Activated CD4-positive, CD25-positive, alpha-beta regulatory T cell treated with anti-CD3 and anti-CD28 coated beads, Interleukin-2, amount 50 U/mL, for 16 hours (primary cell): ENCODE results near the gene KCNF1.

Source experiments
- DNase-seq: peaks from one replicate; pipeline ENCODE4 v3.0.0-alpha.2; 2020; ENCODE audit warnings: low read depth, low spot score

KCNF1 gene

GRCh38 chr2:10901160-10901939 lies 10.4 kb upstream of the KCNF1 start:
- no peak for DNase-seq

DNA sequence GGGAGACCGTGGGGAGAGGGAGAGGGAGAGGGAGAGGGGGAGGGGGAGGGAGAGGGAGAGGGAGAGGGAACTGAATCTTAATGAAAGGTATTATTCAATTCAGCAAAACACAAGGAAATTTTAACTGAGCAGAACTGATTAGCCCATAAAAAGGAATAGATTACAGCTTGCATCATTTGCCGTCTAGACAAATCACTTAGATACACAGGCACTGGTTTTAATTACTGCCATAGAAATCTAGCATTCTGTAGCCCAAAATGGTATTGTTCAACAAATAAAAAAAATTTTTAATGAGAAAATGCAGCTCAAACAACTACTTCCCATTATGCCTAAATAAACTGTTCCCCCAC lies 7.9 kb upstream of the KCNF1 start:
- no peak for DNase-seq

- DNase-seq, result no peak
Observed at GRCh38 chr2:10904455-10904854, 7.3 kb upstream of the KCNF1 start.

GRCh38 chr2:10905006-10905861 lies 6.5 kb upstream of the KCNF1 start:
- no peak for DNase-seq

GRCh38 chr2:10905862-10906143 lies 5.9 kb upstream of the KCNF1 start:
- no peak for DNase-seq

DNA sequence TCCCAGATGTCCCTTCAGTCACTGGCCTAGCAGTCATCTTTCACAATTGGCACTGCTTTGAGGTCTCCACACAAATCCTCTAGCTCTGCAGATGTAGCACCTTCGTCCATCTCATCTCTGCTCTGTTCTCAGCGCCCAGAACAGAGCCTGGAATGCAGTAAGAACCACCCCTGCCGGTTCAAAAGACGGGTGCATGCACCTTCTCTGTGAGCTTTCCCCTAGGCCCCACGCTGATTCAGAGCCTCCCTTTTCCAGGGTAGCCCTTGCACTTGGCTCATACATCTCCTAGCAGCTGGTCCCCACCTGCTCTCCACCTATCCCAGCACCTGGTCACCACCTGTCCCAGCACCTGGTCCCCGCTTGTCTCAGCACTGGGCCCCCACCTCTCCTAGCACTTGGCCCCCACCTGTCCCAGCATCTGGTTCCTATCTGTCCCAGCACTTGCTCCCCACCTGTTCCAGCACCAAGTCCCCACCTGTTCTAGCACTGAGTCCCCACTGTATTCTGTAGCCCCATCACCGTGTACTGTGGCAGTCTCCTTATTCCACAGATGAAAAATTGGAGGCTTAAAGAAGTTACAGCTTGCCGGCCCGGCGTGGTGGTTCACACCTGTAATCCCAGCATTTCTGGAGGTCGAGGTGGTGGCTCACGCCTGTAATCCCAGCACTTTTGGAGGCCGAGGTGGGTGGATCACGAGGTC lies 4.7 kb upstream of the KCNF1 start:
- no peak for DNase-seq

DNA sequence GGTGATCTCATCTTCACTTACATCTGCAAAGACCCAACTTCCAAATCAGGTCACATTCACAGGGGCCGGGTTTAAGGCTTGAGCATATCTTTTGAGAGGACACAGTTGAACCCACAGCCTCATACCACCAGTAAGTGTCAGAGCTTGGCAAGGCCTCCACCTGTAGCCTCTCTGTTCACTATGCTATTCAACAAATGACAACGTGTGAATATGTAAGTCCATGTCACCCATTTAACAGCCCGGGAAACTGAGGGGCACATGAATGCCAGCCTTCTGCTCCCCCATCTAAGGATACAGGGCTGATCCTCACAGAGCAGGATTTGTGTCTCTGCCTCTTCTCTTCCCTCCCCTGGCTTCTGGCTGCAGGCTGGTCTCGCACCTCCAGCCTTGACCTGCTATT lies 3.5 kb upstream of the KCNF1 start:
- no peak for DNase-seq

- DNase-seq, result no peak
Observed at GRCh38 chr2:10909050-10909995, 2.4 kb upstream of the KCNF1 start.

DNA sequence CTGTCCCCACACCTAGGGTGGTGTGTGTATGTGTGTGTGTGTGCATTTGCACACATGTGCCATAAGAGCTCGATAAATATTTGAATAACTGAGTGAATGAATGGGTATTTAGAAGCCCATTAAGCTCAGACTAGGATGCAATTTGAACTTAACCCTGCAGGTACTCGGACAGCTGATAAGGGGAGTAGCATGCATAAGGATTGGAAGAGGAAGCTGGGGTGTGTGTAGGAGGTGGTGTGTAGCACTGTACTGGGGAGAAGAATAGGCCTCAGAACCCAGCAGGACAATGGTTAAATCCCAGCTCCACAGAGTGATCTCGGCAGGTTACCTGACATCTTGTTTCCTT lies 1.8 kb upstream of the KCNF1 start:
- DNase-seq, result no peak

DNA sequence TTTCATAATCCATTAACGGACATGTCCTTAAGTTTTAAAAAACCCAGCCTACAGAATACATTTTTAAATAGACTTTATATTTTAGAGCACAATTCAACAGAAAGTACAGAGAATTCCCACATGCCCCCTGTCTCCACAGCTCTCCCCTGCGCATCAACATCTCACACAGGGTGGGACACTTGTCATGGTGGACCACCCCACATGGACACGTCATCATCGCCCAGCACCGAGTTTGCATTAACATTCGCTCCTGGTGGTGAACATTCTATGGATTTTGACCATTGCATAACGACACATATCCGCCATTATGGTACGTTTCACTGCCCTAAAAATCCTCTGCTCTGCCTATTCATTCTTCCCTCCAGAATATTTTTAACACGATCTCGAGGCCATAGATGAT lies 1.1 kb upstream of the KCNF1 start:
- DNase-seq, result no peak

DNA sequence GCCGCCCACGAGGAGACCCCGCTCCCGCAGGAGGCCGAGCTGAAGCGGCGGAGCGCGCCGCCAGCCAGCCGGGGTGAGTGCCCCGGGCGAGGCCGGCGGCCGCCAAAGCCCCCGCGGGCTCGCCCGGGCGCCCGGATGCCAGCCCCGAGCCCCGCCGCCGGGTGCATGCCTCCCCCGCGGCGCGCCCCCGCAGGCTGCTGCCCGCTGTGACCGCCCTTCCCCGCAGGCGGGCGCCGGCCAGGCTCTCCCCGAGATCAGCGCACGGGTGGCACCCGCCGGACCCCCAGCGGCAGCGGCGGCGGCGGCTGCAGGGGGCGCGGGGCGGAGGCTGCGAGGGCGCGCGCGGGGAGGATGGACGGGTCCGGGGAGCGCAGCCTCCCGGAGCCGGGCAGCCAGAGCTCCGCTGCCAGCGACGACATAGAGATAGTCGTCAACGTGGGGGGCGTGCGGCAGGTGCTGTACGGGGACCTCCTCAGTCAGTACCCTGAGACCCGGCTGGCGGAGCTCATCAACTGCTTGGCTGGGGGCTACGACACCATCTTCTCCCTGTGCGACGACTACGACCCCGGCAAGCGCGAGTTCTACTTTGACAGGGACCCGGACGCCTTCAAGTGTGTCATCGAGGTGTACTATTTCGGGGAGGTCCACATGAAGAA lies 470 bp downstream of the KCNF1 start:
- DNase-seq, result no peak

GRCh38 chr2:10912796-10913455 lies 1.2 kb downstream of the KCNF1 start:
- DNase-seq, result no peak

DNA sequence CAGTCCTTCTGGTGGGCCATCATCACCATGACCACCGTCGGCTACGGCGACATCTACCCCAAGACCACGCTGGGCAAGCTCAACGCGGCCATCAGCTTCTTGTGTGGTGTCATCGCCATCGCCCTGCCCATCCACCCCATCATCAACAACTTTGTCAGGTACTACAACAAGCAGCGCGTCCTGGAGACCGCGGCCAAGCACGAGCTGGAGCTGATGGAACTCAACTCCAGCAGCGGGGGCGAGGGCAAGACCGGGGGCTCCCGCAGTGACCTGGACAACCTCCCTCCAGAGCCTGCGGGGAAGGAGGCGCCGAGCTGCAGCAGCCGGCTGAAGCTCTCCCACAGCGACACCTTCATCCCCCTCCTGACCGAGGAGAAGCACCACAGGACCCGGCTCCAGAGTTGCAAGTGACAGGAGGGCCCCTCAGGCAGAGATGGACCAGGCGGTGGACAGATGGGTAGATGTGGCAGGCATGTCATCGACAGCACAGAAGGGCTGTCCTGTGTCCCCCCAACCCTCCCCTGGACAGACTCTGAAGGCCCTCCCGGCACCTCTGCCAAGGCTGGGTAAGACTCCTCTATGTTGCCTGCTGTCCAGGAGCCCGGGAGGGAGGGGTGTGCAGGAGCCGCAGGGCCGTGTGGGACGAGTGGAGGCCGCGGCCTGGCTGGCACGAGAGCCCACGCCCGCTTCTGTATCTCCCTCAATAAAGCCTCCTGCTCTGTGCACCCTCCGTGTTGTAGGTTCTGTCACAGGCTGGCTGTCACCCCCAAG lies 2.0 kb downstream of the KCNF1 start:
- no peak for DNase-seq

DNA sequence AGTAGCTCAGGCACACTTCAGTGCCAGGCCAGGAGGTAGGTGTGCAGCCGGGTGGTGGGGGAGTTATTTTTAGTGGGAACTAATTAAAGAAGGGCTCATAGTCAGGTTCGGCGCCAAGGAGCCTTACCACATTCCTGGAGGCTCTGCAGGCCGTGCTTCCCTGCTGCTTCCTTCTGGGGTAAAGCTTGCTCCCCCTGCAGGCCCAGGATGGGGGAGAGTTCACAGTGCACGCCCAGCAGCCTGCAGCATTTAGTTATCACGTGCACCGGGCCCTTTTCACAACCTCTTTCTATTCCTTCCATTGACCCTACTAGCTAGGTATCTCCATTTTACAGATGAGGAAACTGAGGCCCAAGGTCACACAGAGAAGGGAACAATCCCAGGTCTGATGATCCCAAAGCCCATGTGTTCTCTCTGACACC lies 2.5 kb downstream of the KCNF1 start:
- no peak for DNase-seq

- no peak for DNase-seq
Observed at GRCh38 chr2:10915236-10915635, 3.5 kb downstream of the KCNF1 start.

DNA sequence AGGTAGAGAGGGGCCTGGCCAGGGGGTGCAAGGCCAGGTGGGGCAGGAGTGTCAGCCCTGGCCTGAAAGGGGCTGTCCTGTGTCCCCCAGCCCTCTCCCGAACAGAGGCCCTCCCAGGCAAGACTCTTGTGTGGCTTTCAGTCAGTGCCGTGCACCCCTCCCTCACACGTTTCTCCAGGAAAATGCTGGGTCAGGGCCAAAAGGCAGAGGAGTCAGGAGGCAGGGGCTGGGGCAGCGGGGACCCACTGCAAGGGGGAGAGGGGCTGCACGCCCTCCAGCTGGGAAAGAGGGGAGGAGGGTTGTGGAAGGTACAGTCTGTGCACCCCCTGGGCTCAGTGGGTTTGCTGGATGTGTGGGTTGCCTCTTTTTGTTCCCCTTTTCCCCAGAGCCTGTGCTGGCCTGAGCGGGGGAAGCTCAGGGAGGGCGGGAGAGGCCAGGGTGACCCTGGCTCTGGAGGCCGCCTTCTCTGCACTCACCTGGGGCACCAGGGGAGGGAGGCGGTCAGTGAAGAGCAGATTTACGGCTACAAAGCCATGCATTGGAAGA lies 4.1 kb downstream of the KCNF1 start:
- no peak for DNase-seq

DNA sequence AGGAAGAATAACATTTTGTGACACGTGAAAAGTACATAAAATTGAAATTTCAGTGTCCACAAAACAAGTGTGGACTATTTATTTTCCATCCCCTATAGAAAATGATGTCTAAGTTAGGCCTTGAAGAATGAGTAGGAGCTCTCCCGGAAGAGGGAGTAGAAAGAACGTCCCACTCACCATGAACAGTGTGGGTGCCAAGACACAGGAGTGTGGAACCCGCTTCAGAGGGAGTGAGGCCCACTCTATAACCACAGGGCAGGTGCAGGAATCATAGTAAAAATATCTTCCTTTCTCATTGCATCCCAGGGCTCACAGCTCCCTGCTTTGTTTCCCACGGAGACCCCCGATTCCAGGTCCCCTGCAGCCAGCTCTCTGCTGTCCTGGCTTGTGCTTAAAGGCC lies 5.2 kb downstream of the KCNF1 start:
- DNase-seq, result no peak

DNA sequence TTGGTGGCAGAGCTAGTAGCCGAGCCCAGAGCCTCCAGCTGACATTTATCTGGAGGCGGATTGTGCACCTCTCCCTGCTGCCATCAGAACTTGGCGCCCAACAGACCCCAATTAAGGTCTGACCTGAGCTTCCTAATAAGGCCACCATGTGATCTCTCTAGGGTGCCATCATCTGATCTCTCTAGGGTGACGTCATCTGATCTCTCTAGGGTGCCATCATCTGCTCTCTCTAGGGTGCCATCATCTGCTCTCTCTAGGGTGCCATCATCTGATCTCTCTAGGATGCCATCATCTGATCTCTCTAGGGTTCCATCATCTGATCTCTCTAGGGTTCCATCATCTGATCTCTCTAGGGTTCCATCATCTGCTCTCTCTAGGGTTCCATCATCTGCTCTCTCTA lies 6.2 kb downstream of the KCNF1 start:
- DNase-seq, result no peak

- DNase-seq, result no peak
Observed at GRCh38 chr2:10918661-10919409, 7.1 kb downstream of the KCNF1 start.
